ENCODE measurements around the gene PRDM12.

Gene PRDM12

DNA sequence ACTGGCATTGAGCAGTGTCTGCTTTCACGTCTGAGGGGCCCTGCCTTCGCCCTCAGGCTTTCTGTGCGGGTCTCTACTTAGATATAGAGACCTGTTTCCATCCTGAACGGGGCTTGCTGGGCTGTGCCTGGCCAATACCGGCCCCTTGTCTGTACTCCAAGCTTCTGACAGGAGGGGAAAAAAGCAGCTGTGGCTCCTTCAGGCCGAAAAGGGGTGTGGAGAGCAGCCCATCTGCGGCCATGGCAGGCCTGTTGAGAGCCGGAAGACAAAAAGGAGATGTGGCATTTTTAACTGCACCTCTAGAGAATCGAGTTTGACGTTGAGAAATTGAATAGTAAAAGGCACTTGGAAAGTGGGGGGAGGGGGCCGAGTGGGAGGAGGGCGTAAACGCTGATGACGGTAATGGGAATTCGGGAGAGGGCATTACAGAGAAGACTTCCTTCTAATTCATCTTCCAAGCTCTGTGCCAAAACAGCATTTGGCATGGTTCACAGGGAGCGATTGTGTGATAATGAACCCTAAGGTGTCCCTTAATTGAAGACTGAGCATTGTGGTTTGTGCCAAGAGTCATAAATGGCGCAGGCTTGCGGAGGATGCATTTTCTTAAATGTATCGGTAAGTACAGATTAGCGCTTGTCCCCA is 25.1 kb upstream of the PRDM12 start:
- H3K27me3 Mint-ChIP-seq (ENCODE audit: low read depth, poor library complexity), result peaks cover 19% of the 10 kb centered on the region
- TF ChIP-seq, protein P1, sequence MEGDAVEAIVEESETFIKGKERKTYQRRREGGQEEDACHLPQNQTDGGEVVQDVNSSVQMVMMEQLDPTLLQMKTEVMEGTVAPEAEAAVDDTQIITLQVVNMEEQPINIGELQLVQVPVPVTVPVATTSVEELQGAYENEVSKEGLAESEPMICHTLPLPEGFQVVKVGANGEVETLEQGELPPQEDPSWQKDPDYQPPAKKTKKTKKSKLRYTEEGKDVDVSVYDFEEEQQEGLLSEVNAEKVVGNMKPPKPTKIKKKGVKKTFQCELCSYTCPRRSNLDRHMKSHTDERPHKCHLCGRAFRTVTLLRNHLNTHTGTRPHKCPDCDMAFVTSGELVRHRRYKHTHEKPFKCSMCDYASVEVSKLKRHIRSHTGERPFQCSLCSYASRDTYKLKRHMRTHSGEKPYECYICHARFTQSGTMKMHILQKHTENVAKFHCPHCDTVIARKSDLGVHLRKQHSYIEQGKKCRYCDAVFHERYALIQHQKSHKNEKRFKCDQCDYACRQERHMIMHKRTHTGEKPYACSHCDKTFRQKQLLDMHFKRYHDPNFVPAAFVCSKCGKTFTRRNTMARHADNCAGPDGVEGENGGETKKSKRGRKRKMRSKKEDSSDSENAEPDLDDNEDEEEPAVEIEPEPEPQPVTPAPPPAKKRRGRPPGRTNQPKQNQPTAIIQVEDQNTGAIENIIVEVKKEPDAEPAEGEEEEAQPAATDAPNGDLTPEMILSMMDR (IDR thresholded peaks at IDR 0.05), result no peak
- H3K27ac Mint-ChIP-seq, result peak overlapping the region; percentile 38
- H3K9me3 Mint-ChIP-seq, result no peaks in the 10 kb centered on the region
- H3K4me3 Mint-ChIP-seq, result peak overlapping the region; percentile 14
- H3K4me1 Mint-ChIP-seq, result peaks cover 30% of the 10 kb centered on the region
- peaks cover 35% of the 10 kb centered on the region for H3K36me3 Mint-ChIP-seq (ENCODE audit: low read depth)
- peak; percentile 20 for DNase-seq

DNA sequence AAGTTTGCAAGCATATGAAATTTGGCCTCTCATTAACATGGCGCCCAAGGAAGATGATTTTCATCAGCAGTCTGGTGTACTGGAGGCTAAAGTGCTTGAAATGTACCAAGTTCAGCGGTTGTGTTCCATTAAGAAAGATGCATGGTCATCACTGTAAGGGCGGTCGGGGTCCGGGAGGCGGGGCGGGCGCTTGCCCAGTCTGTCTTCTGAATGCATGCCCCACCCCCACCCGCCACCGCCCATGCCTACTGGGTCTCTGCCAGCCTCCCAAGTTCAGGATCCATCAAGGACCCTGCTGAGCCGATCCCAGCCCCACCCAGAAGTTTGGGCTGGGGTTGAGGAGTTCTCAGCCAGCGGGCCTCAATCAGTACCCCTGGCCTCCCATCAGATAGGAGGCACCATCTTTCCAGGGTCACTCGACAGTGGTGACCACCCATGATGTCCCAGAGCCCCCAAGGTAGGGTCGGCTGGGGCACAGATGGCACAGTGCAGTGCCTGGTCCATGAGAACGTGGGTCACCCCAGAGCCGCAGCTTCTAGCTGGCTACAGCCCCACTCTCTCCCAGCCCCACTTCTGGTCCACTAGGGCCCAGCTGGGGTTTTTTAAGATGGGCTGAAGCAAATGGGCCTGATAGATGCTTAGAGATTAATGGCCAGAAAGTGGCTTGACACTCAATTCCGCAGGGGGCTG is 24.4 kb upstream of the PRDM12 start:
- Mint-ChIP-seq H3K4me3 (no peak overlapping the region), H3K9me3 (no peaks in the 10 kb centered on the region), H3K27me3 (ENCODE audit: low read depth, poor library complexity) (peaks cover 19% of the 10 kb centered on the region), H3K36me3 (ENCODE audit: low read depth) (peaks cover 29% of the 10 kb centered on the region), H3K4me1 (peaks cover 30% of the 10 kb centered on the region), H3K27ac (no peak overlapping the region)
- no peak for DNase-seq
- TF ChIP-seq, protein P1 (IDR thresholded peaks at IDR 0.05), result no peak

DNA sequence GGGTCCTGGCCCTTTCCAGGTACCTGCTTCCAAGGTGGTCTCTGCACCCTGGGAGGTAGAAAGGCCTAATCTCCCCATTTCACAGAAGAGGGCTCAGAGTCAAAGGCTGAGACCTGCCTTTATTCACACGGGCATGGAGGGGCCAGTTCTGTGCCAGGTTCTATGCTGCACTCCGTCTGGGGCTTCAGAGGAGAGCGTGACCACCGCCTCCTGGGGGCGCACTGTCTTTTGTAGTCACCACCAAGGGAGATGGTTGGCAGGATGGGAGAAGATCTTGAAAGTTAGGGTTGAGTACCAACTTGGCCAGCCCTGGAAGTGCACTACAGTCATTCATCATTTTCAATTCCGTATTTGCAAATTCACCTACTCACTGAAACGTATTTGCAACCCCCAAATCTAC is 23.7 kb upstream of the PRDM12 start:
- TF ChIP-seq, protein P1 (IDR thresholded peaks at IDR 0.05), result no peak
- Mint-ChIP-seq H3K36me3 (ENCODE audit: low read depth) (peaks cover 25% of the 10 kb centered on the region), H3K9me3 (peaks cover 3% of the 10 kb centered on the region), H3K4me3 (no peak overlapping the region), H3K4me1 (peaks cover 30% of the 10 kb centered on the region), H3K27ac (no peak overlapping the region), H3K27me3 (ENCODE audit: low read depth, poor library complexity) (peaks cover 18% of the 10 kb centered on the region)
- DNase-seq, result no peak

DNA sequence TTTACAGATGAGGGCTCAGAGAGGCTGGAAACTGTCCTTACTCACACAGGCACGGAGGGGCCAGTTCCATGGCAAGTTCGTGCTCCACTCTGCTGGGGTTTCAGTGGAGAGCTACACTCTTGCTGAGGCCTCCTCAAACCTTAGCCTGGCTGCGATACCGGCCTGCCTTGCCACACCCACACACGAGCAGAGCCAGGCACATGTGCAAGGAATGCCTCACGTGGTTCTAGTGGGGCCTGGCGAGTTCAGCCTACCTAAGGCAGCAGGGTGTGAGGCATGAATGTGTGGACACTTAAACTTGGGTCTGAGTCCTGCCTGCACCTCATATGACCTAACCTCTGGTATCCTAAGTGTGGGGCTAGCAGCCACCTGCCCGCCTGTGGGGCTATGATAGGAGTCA is 21.5 kb upstream of the PRDM12 start:
- Mint-ChIP-seq H3K4me3 (no peak overlapping the region), H3K27me3 (ENCODE audit: low read depth, poor library complexity) (peaks cover 26% of the 10 kb centered on the region), H3K9me3 (peaks cover 15% of the 10 kb centered on the region), H3K4me1 (peaks cover 24% of the 10 kb centered on the region), H3K36me3 (ENCODE audit: low read depth) (peaks cover 11% of the 10 kb centered on the region), H3K27ac (no peak overlapping the region)
- DNase-seq, result no peak
- TF ChIP-seq, protein P1 (IDR thresholded peaks at IDR 0.05), result no peak

DNA sequence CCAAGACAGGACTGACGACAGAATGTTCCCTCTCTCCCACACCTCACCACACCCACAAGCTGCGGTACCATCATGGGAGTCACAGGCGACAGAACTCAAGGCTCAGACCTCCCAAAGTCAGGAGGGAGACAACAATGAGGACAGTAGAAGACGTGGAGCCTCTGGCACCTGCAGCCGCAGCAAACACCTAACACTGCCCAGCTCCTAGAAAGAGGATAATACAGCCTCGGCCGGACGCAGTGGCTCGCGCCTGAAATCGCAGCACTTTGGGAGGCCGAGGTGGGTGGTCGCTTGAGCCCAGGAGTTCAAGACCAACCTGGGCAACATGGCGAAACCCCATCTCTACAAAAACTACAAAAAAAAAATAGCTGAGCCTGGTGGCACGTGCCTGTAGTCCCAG is 13.2 kb upstream of the PRDM12 start:
- peaks cover 7% of the 10 kb centered on the region for H3K9me3 Mint-ChIP-seq
- no peak overlapping the region for H3K27ac Mint-ChIP-seq
- H3K4me3 Mint-ChIP-seq, result no peak overlapping the region
- H3K36me3 Mint-ChIP-seq (ENCODE audit: low read depth), result peaks cover 3% of the 10 kb centered on the region
- peaks cover 87% of the 10 kb centered on the region for H3K27me3 Mint-ChIP-seq (ENCODE audit: low read depth, poor library complexity)
- TF ChIP-seq, protein P1 (IDR thresholded peaks at IDR 0.05), result no peak
- H3K4me1 Mint-ChIP-seq, result no peaks in the 10 kb centered on the region
- no peak for DNase-seq

DNA sequence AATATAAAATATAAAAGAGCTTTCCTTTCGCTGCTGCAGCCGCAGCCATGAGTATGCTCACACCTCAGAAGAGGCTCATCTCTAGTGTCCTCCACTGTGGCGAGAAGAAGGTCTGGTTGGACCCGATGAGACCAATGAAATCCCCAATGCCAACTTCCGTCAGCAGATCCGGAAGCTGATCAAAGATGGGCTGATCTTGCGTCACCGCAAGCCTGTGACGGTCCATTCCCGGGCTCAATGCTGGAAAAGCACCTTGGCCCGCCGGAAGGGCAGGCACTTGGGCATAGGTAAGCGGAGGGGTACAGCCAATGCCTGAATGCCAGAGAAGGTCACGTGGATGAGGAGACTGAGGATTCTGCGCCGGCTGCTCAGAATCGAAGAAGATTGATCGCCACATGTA is 12.6 kb upstream of the PRDM12 start:
- Mint-ChIP-seq H3K4me1 (no peaks in the 10 kb centered on the region), H3K27me3 (ENCODE audit: low read depth, poor library complexity) (peaks cover 88% of the 10 kb centered on the region), H3K9me3 (peaks cover 9% of the 10 kb centered on the region), H3K27ac (no peak overlapping the region), H3K4me3 (no peak overlapping the region), H3K36me3 (ENCODE audit: low read depth) (no peaks in the 10 kb centered on the region)
- no peak for DNase-seq
- TF ChIP-seq, protein P1 (IDR thresholded peaks at IDR 0.05), result no peak
